OCI-LY3 (cell line): Measurements from ENCODE around the gene HNRNPH2.

Experiments used
- CTCF ChIP-seq: fragments of 200-600, 300-600 bp; sonication (generic); IDR thresholded peaks from 2 replicates; pipeline ENCODE4 v1.5.1; 2014; ENCODE audit warnings: antibody characterized with exemption, low read length, low read depth
- EZH2phosphoT487 ChIP-seq: fragments of 200-600 bp; shearing (Covaris generic); IDR thresholded peaks from 2 replicates; pipeline ENCODE4 v1.6.1; 2018; ENCODE audit warnings: antibody characterized with exemption, mixed run types, low read depth

GRCh38 chrX:101365301-101365795 is 42.7 kb upstream of the HNRNPH2 start:
- TF ChIP-seq CTCF = no peak
- no peak for TF ChIP-seq EZH2phosphoT487
